Urothelium cell line (cell line): ENCODE results near the gene TMEM263.
A peak's percentile ranks its signal among the peaks of the same experiment; 100 is the strongest.
"Not testable (repeated sequence)": the region's sequence is repeated elsewhere in the genome, so short reads cannot be mapped to it uniquely, and the experiment has no call there.

Experiments
- DNase-seq: peaks from one replicate; pipeline ENCODE4 v3.0.0; 2011; ENCODE audit warnings: low spot score, mixed read lengths
- FAIRE-seq: peaks from 2 replicates; lab custom pipeline; 2011; peaks lifted over from hg19 to GRCh38; lab: Jason Lieb, UNC

TMEM263 gene

DNA sequence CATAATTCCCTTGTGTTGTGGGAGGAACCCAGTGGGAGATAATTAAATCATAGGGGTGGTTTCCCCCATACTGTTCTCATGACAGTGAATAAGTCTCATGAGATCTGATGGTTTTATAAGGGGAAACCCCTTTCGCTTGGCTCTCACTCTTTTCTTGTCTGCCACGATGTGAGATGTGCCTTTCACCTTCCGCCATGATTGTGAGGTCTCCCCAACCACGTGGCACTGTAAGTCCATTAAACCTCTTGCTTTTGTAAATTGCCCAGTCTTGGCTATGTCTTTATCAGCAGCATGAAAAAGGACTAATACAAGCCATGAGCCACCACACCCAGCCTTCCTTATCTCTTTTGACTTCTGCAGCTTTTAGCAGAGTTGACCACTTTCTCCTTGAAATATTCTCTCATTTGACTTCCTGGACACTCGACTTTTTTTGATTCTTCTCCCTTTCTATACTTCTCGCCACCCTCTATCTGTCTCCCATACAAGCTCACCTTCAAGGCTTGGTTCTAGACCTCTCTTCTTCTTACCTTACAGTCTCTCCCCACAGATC is 29.0 kb downstream of the TMEM263 start:
- DNase-seq, result no peak
- no peak for FAIRE-seq

DNA sequence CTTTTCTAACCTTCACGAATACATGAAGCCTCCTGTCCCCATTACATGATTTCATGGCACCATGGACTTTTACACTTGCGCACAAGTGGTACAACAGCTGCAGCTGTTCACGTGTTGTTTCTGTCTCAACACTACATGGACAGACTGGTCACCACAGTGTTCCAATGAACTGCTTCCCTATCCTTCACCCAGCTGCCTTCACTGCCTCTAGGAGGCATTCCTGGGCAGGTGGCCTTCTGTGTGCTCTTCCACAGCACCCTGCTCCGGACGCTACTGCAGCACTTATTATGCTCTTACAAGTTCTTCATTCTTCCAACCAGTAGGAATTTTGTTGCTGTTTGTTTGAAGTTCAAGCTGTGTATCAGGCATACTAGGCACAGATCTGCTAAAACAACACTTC is 29.8 kb downstream of the TMEM263 start:
- no peak for FAIRE-seq
- no peak for DNase-seq

DNA sequence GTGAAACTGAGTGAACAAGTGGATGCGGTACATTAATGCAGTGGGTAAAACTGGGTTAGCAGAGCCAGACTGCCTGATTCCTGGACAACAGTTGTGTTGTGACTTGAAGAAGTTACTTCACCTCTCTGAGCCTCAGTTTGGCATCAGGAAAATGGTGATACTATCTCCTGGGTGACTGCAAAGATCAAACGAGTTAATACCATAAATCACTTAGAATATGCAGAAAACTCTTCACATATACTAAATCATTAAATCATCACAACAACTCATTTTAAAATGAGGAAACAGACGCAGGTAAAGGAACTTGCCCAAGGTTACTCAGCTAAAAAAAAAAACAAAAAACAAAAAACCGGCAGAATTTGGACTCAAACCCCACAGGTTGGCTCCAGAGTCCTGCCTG is 30.4 kb downstream of the TMEM263 start:
- DNase-seq, result no peak
- FAIRE-seq, result no peak

DNA sequence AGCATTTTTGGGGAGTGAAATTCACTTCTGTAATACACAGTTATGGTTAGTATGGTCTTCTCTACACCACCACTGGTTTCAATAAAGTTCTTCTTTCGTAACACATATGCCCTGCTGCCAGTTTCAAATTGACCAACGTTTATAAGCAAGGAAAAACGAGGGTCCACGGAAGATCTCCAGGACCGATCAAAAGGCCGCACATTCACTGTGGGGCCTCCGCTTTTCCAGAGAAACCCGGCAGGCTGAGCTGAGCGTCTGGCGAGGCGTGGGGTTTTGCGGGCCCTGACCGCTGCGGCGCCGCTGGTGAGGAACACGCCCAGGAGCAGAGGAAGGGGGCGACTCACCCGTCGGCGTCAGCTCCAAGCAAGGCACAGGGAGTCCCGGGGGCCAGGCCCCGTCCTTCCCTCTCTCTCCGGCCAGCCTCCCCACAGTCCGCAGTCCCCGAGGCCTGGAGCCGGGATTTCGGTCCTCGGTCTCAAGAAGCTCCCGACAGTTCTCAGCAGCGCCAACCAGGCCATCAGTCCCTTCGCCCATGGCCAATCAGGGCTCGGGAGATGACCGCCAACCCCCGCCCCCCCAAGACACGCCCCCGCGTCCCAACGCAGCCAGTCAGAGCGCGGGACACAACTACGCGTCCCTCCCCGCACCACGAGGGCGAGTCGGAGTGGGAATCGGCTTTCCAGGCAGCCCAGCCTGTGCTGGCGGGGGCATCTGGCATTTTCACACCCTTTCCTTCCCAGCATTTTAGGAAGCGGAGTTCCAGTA is 31.1 kb downstream of the TMEM263 start, which contains the start of gene MTERF2:
Gene MTERF2 (minus strand): TSS at position 522 of the 765 bp plus-strand sequence. CDS start 8,432 bp downstream, outside the sequence.
- FAIRE-seq (no peak), DNase-seq (peak; percentile 93)

DNA sequence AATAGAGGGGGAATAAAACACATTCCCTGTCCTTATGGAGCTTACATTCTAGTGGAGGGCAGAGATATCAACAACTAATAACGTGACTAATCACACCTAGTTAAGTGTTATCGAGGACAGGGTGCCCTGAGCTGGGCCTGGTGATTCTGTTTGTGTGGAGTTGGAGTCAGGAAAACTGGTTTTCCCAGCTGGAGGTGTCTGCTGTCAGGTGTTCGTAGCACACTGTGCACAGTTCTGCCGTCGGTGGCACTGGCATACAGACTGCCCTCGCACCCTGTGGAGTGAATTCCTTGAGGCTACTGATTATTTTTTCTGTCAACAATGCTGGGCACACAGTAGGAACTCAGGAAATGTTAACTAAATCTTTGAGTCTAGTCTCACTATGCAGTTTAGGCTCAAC is 32.1 kb downstream of the TMEM263 start:
- no peak for DNase-seq
- no peak for FAIRE-seq

DNA sequence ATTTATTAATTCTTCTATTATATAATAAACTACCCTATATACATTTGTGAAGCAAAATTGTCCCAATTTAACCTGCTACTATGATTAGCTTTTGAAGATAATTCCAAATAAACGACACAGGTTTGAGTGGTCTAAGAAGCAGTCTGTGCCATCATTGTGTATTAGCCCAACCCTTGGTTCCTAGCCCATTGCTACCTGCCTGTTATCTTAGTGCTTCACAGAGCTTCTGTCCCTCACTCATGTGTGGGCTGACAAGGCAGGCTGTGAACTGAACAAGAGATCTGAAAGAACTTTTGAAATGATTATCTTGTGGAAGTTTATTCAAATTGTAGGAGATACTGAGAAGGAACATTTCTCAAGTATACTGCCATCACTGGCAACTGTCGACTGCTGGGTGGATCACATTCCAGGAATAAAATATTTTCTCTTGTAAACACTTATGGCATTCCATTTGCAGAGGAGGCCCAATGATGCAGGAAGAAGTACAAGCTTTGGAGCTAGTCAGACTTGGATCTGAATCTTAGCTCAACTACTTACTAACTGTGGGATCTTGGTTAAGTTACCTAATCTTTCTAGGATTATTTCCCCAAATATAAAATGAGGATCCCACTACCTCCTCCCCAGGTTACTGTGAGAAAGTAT is 39.0 kb downstream of the TMEM263 start:
- FAIRE-seq, result no peak
- no peak for DNase-seq

DNA sequence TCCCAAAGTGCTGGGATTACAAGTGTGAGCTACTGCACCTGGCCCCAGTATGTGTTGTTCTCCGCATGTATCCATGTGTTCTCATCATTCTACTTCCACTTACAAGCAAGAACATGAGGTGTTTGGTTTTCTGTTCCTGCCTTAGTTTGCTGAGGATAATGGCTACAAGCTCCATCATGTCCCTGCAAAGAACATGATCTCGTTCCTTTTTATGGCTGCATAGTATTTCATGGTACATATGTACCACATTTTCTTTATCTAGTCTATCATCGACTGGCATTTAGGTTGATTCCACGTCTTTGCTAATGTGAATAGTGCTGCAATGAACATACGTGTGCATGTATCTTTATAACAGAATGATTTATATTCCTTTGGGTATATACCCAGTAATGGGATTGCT is 40.4 kb downstream of the TMEM263 start:
- DNase-seq, FAIRE-seq: not testable (repeated sequence)

DNA sequence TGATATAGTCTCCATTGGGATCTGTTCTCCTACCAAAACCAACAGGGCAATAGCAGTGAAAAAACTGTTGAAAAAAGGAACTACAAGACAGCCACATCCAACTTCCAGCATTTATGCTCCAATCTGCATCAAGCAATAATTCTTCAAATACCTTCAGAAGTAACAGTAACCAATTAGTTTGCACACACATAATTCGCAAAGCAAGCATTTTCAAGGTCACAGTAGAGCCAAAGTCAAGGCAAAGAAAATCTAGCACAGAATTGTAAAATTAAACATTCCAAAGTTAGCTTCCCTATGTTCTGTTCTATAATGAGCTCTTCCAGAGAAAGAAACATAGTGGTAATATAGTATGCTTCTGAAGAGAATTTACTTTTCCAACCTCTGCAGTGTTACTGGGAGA is 42.2 kb downstream of the TMEM263 start:
- FAIRE-seq, result no peak
- DNase-seq, result no peak

DNA sequence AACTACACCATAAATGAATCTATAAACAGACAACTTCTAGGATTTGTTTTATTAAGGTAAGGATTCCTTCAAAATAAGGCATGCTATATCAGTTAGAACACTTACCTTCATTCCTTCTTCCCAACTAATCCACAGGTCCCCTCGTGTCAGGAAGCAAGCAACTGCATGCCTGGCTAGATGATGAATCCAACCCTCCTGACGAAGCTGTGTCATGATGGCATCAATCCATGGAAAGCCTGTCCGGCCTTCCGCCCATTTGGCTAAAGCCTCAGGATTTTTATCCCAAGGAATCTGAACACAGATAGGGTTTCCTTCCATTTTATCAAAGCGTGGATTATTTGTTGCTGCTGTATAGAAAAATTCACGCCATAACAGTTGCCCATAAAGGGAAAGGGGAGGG is 43.7 kb downstream of the TMEM263 start:
- no peak for FAIRE-seq
- DNase-seq, result no peak

DNA sequence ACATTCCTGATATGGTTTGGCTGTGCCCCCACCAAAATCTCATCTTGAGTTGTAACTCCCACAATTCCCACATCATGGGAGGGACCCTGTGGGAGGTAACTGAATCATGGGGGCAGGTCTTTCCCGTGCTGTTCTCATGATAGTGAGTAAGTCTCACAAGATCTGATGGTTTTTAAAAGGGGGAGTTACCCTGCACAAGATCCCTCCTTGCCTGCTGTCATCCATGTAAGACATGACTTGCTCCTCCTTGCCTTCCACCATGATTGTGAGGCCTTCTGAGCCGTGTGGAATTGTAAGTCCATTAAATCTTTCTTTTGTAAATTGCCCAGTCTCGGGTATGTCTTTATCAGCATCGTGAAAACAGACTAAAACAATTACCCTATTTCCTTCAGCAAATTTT is 47.0 kb downstream of the TMEM263 start:
- FAIRE-seq, DNase-seq: not testable (repeated sequence)

DNA sequence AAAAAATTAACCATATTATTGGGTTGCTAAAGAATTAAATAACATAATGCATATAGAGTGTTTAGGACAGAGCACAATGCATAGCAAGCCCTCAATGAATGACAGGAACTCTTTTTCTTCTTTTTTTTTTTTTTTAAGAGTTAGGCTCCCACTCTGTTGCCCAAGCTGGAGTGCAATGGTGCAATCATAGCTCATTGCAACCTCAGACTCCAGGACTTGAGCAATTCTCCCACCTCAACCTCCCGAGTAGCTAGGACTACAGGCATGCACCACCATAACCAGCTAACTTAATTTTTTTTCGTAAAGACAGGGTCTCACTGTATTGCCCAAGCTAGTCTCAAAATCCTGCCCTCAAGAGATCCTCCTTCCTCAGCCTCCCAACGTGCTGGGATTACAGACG is 51.7 kb downstream of the TMEM263 start:
- no peak for FAIRE-seq
- DNase-seq, result no peak

DNA sequence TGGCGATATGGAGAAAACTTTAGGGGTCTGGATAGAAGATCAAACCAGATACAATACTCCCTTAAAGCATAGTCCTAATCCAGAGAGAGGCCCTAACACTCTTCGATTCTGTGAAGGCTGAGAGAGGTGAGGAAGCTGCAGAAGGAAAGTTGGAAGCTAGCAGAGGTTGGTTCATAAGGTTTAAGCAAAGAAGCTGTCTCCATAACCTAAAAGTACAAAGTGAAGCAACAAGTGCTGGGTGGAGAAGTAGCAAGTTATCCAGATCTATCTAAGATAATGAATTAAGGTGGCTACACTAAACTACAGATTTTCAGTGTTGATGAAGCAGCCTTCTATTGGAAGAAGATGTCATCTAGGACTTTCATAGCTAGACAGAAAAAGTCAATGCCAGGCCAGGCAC is 55.8 kb downstream of the TMEM263 start:
- FAIRE-seq, result no peak
- DNase-seq, result no peak

DNA sequence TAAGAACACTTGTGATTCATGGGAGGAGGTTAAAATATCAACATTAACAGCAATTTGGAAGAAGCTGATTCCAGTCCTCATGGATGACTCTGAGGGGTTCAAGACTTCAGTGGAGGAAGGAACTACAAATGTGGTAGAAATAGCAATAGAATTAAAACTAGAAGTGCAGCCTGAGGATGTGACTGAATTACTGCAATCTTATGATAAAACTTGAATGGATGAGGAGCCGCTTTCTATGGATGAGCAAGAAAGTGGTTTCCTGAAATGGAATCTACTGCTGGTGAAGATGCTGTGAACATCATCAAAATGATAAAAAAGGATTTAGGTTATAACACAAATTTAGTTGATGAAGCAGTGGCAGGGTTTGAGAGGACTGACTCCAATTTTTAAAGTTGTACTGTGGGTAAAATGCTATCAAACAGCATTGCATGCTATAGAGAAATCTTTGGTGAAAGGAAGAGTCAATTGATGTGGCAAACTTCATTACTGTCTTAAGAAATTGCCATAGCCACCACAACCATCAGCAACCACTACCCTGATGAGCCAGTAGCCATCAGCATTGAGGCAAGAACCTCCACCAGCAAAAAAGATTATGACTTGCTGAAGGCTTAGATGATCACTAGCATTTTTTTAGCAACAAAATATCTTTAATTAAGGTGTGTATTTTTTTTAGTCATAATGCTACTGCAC is 57.2 kb downstream of the TMEM263 start:
- FAIRE-seq, result no peak
- DNase-seq, result no peak

DNA sequence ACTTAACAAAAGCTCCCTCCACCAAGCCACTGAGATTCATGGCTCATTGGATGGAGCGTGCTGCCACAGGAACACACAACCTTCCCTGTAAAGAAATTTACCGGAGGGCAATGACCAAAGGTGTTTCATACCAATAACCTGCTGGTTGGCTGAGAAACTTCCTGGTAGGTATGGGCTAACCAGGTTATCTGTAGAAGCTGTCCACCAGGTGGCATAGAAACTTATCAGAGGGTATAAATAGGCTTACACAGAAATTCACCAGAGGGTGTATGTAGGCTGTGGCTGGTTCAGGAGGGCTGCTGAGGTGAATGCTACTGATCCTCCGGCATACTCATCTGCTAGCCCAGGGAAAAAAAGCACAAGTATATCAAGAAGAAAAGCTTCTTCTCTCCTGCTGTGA is 58.3 kb downstream of the TMEM263 start:
- peak; percentile 3 for DNase-seq
- FAIRE-seq, result no peak

DNA sequence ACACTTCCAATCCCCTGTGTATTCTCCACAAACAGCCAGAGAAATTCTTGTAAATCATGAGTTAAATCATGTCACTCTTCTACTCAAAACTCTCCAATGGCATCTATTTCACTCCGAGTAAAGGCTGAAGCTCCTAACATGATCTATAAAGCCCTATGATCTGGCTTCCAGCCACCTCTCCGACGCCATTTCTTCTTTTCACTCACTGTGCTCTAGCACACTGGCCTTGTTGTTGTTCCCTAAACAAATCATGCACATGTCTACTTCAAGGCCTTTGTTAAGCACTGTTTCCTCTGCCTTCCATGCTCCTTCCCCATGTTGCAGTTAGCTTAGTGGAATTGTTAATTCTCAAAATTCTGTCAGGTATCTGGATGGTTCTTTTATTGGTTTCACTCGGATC is 61.3 kb downstream of the TMEM263 start:
- DNase-seq (no peak), FAIRE-seq (no peak)

DNA sequence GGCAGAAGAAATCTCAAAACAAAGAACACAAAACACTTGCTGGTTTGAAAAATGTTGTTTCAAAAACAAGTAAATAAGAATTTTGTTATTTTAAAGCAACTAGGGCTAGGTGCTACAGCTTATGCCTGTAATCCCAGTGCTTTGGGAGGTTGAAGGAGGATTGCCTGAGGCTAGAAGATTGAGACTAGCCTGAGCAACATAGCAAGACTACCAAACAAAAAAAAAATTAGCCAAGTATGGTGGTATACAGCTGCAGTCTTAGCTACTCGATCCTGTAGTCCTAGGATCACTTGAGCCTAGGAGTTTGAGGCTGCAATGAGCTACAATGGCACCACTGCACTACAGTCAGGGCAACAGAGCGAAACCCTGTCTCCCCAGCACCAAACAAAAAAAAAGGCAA is 63.8 kb downstream of the TMEM263 start:
- no peak for FAIRE-seq

More for the DNA sequence above, 63.8 kb downstream of the TMEM263 start:
- DNase-seq, result no peak
